ENCODE results near the gene HJV.
A peak's percentile ranks its signal among the peaks of the same experiment; 100 is the strongest.

The HJV gene

DNA sequence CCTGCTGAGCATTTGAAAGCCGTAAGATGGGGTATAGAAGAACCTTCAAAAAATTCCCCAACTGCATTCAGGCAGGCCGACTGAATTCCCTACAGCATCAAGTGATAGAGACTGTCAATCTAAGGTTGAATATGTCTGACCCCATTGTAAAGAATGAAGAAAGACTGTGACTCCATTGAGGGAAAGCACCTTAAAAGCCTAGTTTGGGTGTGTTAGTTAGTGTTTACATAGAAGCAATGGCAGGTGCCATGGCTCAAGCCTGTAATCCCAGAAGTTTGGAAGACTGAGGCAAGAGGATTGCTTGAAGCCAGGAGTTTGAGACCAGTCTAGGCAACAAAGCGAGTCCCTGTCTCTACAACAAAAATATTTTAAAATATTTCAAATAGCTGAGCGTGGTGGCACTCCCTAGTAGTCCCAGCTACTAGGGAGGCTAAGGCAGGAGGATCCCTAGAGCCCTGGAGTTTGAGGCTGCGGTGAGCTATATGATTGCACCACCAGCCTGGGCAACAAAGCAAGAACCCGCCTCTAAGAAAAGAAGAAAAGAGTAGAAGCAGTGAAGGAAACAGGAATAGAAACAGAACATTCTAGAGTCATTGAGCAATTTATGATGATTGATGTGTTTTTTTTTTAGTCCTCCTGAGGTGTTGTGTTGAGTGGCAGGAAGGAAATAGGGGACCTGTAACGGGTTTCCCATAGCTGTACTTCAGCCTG lies 41.6 kb downstream of the HJV start:
- Histone ChIP-seq H3K9me3 (ENCODE audit: insufficient read depth, low read depth, low read length) (no peaks in the 10 kb centered on the region), H3K79me2 (ENCODE audit: insufficient read depth, low read length) (no peaks in the 10 kb centered on the region), H3K4me2 (ENCODE audit: low read depth, low read length, poor library complexity, severe bottlenecking) (peak overlapping the region; percentile 87), H2AFZ (ENCODE audit: low read length) (no peak overlapping the region), H3K36me3 (ENCODE audit: insufficient read depth, low read length) (no peaks in the 10 kb centered on the region), H3K4me1 (ENCODE audit: insufficient read depth, low read length, poor library complexity, severe bottlenecking) (peaks cover 67% of the 10 kb centered on the region), H4K20me1 (ENCODE audit: insufficient read depth, low read length, poor library complexity, severe bottlenecking) (no peaks in the 10 kb centered on the region), H3K9ac (ENCODE audit: low read depth, low read length, poor library complexity, severe bottlenecking) (peak overlapping the region; percentile 79), H3K27me3 (ENCODE audit: insufficient read depth, low read length, poor library complexity, severe bottlenecking) (no peaks in the 10 kb centered on the region), H3K9me2 (replicated peaks; ENCODE audit: low read depth, low read length) (no peaks in the 10 kb centered on the region), H3K4me3 (ENCODE audit: low read length, poor library complexity, severe bottlenecking) (peak overlapping the region; percentile 70), H3F3A (ENCODE audit: low read depth) (peaks cover 9% of the 10 kb centered on the region; the same call in 1 of the 2 replicates)
- no peak for TF ChIP-seq EZH2phosphoT487 (IDR thresholded peaks at IDR 0.05; ENCODE audit: borderline replicate concordance)
- TF ChIP-seq, protein P1, sequence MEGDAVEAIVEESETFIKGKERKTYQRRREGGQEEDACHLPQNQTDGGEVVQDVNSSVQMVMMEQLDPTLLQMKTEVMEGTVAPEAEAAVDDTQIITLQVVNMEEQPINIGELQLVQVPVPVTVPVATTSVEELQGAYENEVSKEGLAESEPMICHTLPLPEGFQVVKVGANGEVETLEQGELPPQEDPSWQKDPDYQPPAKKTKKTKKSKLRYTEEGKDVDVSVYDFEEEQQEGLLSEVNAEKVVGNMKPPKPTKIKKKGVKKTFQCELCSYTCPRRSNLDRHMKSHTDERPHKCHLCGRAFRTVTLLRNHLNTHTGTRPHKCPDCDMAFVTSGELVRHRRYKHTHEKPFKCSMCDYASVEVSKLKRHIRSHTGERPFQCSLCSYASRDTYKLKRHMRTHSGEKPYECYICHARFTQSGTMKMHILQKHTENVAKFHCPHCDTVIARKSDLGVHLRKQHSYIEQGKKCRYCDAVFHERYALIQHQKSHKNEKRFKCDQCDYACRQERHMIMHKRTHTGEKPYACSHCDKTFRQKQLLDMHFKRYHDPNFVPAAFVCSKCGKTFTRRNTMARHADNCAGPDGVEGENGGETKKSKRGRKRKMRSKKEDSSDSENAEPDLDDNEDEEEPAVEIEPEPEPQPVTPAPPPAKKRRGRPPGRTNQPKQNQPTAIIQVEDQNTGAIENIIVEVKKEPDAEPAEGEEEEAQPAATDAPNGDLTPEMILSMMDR (conservative IDR thresholded peaks at IDR 0.05; ENCODE audit: low read length): no peak

DNA sequence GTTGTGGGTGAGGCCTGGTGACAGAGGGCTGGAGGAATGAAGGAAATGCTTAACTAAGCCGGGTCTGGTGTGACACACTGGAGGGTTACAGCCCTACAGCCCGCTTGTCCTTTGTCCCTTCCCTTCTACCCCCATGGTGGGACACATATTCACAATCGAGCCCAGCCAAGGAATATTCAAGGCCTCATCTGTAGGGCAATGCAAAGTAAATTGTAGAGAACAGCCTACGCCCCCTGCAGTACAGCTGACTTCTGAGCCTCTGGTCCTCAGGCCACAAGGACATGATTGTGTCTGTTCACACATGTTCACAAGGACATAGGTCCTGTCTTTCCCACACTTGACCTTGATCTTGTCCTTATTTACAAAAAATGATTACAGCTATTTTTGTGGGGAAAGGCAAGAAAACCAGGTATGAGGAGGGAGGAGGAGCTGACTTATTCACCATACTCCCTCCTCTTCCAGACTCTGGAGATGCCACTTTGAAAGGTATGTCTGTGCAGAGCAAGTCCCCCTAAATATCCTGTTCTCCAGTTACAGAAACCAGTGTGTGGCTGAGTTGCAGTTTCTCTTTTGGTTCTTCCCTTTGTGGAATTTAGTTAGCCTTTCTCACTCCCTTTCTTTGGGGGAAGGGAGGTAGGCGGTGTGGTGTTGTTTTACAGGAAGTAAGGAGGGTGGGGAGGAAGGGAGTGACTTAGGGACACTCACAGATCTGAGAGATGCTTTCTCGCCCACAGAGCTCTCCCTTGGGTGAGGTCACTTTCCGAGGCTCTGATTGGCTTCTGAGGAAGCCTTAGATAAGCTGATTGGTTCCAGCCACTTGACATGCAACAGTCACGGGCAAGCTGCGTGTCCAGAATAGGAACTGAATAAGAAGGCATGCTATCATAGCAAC lies 42.4 kb downstream of the HJV start:
- Histone ChIP-seq H3K9me2 (replicated peaks; ENCODE audit: low read depth, low read length) (no peaks in the 10 kb centered on the region), H3K9me3 (ENCODE audit: insufficient read depth, low read depth, low read length) (no peaks in the 10 kb centered on the region), H3K4me3 (ENCODE audit: low read length, poor library complexity, severe bottlenecking) (peak overlapping the region; percentile 70), H3K79me2 (ENCODE audit: insufficient read depth, low read length) (no peaks in the 10 kb centered on the region), H3K4me1 (ENCODE audit: insufficient read depth, low read length, poor library complexity, severe bottlenecking) (peaks cover 64% of the 10 kb centered on the region), H4K20me1 (ENCODE audit: insufficient read depth, low read length, poor library complexity, severe bottlenecking) (no peaks in the 10 kb centered on the region), H3K27me3 (ENCODE audit: insufficient read depth, low read length, poor library complexity, severe bottlenecking) (no peaks in the 10 kb centered on the region), H3K9ac (ENCODE audit: low read depth, low read length, poor library complexity, severe bottlenecking) (peak overlapping the region; percentile 84), H3K4me2 (ENCODE audit: low read depth, low read length, poor library complexity, severe bottlenecking) (peak overlapping the region; percentile 87), H2AFZ (ENCODE audit: low read length) (no peak overlapping the region), H3K36me3 (ENCODE audit: insufficient read depth, low read length) (no peaks in the 10 kb centered on the region), H3F3A (ENCODE audit: low read depth) (peaks cover 9% of the 10 kb centered on the region; the same call in 1 of the 2 replicates)
- no peak for TF ChIP-seq EZH2phosphoT487 (IDR thresholded peaks at IDR 0.05; ENCODE audit: borderline replicate concordance)
- TF ChIP-seq, protein P1 (conservative IDR thresholded peaks at IDR 0.05; ENCODE audit: low read length): peak; percentile 69

DNA sequence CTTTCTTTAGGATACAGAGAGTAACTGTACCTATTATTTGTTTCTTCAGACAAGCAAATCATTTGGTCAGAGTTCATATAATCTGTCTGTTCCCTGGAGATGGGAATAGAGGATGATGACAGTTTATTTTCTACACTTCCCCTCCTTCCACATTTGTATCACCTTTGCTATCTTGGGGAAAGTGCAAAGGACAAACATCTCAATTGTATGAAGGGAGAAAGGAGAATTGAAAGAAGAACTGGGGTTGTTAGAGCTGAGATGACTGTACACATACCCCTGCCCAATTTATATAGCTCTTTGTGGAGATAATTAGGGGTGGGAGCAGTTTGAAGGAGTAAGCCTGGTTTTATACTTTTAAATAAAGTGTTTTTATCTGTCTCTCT lies 43.1 kb downstream of the HJV start:
- TF ChIP-seq, protein P1 (conservative IDR thresholded peaks at IDR 0.05; ENCODE audit: low read length): no peak
- no peak for TF ChIP-seq EZH2phosphoT487 (IDR thresholded peaks at IDR 0.05; ENCODE audit: borderline replicate concordance)
- Histone ChIP-seq H3K4me3 (ENCODE audit: low read length, poor library complexity, severe bottlenecking) (peak overlapping the region; percentile 70), H3K4me2 (ENCODE audit: low read depth, low read length, poor library complexity, severe bottlenecking) (peak overlapping the region; percentile 87), H3K36me3 (ENCODE audit: insufficient read depth, low read length) (no peaks in the 10 kb centered on the region), H3K9me2 (replicated peaks; ENCODE audit: low read depth, low read length) (no peaks in the 10 kb centered on the region), H3K9me3 (ENCODE audit: insufficient read depth, low read depth, low read length) (no peaks in the 10 kb centered on the region), H3K79me2 (ENCODE audit: insufficient read depth, low read length) (no peaks in the 10 kb centered on the region), H3F3A (ENCODE audit: low read depth) (peaks cover 9% of the 10 kb centered on the region; the same call in 1 of the 2 replicates), H3K27me3 (ENCODE audit: insufficient read depth, low read length, poor library complexity, severe bottlenecking) (no peaks in the 10 kb centered on the region), H2AFZ (ENCODE audit: low read length) (no peak overlapping the region), H4K20me1 (ENCODE audit: insufficient read depth, low read length, poor library complexity, severe bottlenecking) (no peaks in the 10 kb centered on the region), H3K4me1 (ENCODE audit: insufficient read depth, low read length, poor library complexity, severe bottlenecking) (peaks cover 63% of the 10 kb centered on the region), H3K9ac (ENCODE audit: low read depth, low read length, poor library complexity, severe bottlenecking) (peak overlapping the region; percentile 84)
